Suprapubic skin (tissue), 4 donors: ENCODE results near the gene LRRC1. TPM values are rescaled to one million over a fixed set of nuclear protein-coding genes. Genes with fewer than 3 reads are reported as not detected.
"Not testable (repeated sequence)": the region's sequence is repeated elsewhere in the genome, so short reads cannot be mapped to it uniquely, and the experiment has no call there.

Experiments used
- DNase-seq, 2 donors: peaks; one replicate each; pipeline ENCODE4 v3.0.0-alpha.2; 2019; ENCODE audit warnings: low spot score in 2 of 2
- H3K27ac ChIP-seq: fragments of 200-600 bp; sonication (generic); one replicate; pipeline ENCODE4 v1.5.1; 2019
- H3K27me3 ChIP-seq: fragments of 200-600 bp; sonication (generic); one replicate; pipeline ENCODE4 v1.5.1; 2019
- H3K36me3 ChIP-seq: fragments of 200-600 bp; sonication (generic); one replicate; pipeline ENCODE4 v1.5.1; 2019
- H3K4me1 ChIP-seq: fragments of 200-600 bp; sonication (generic); one replicate; pipeline ENCODE4 v1.5.1; 2019
- H3K4me3 ChIP-seq: fragments of 200-600 bp; sonication (generic); one replicate; pipeline ENCODE4 v1.5.1; 2019; ENCODE audit warnings: mild to moderate bottlenecking
- H3K9me3 ChIP-seq: fragments of 200-600 bp; sonication (generic); one replicate; pipeline ENCODE4 v1.5.1; 2019
- EP300 ChIP-seq: sonication (generic); formaldehyde crosslinking; IDR thresholded peaks from one replicate; pipeline ENCODE4 v1.6.1; 2017; ENCODE audit warnings: antibody characterized with exemption
- POLR2A ChIP-seq, 2 donors: fragments of 450-650 bp; IDR thresholded peaks; one replicate each; pipeline ENCODE4 v1.6.1; 2017; ENCODE audit warnings: antibody characterized with exemption in 2 of 2, mild to moderate bottlenecking in 2 of 2, moderate library complexity in 2 of 2
- POLR2AphosphoS5 ChIP-seq, 3 donors: sonication (generic); formaldehyde crosslinking; IDR thresholded peaks; one replicate each; pipeline ENCODE4 v1.6.1; 2017; ENCODE audit warnings: antibody characterized with exemption in 3 of 3
- WGBS: methylation state at CpG from one replicate; pipeline ENCODE4 v1.1.5; 2018; 5-methylcytosine and 5-hydroxymethylcytosine counted together
- total RNA-seq, 4 donors: library from RNA; depleted of rRNA; stranded (reverse); fragments of >200 nt; gene quantifications; one replicate each; pipeline ENCODE4 v1.1.0, GENCODE V29; 2016
- TF ChIP-seq, protein P1 (sequence below), 2 donors: fragments of 200-600 bp in 1 of 2; fragments of 450-650 bp in 1 of 2; sonication (generic) in 1 of 2; IDR thresholded peaks; one replicate each; pipeline ENCODE4 v1.5.1; 2016 to 2019; ENCODE audit warnings: antibody characterized with exemption in 2 of 2, mild to moderate bottlenecking in 1 of 2, moderate library complexity in 1 of 2

Gene LRRC1
- total RNA-seq, 4 donors from 2014 or later, result 34.6 to 80.9 (median 42.4) TPM

DNA sequence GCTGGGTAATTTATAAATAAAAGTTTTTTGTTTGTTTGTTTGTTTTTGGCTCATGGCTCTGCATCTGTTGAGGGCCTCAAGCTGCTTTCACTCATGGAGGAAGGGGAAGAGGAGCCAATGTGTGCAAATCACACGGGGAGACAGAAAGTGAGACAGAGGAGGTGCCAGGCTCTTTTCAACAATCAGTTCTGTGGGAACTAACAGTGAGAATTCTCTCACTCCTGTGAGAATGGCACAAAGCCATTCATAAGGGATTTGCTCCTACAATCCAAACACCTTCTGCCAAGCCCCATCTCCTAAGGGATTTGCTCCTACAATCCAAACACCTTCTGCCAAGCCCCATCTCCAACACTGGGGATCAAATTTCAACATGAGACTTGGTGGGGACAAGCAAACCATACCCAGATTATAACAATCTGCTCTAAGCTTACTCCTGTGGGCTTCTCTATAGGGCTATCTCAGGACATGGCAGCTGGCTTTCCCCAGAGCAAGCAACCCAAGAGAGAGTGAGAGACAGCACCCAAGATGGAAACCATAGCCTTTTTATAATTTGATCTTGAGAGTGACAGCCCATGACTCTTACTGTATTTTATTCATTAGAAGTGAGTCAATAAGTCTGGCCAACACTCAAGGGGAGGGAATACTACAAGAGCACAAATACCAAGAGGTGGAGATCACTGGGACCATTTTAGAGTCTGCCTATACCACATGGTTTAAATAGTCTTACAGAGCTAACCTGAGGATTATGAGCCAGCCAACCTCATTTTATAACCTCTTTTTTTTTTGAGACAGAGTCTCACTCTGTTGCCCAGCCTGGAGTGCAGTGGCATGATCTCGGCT is 22.8 kb upstream of the LRRC1 start:
- H3K9me3 ChIP-seq, result no peaks in the 10 kb centered on the region
- WGBS, result 49% methylated on average over 2 of the region's 2 CpGs
- no peak overlapping the region for H3K27ac ChIP-seq
- DNase-seq, result no peak
- H3K27me3 ChIP-seq, result no peaks in the 10 kb centered on the region
- peaks cover 13% of the 10 kb centered on the region for H3K4me1 ChIP-seq
- no peaks in the 10 kb centered on the region for H3K36me3 ChIP-seq
- no peak for TF ChIP-seq POLR2AphosphoS5 (IDR thresholded peaks at IDR 0.05)
- TF ChIP-seq, protein P1, sequence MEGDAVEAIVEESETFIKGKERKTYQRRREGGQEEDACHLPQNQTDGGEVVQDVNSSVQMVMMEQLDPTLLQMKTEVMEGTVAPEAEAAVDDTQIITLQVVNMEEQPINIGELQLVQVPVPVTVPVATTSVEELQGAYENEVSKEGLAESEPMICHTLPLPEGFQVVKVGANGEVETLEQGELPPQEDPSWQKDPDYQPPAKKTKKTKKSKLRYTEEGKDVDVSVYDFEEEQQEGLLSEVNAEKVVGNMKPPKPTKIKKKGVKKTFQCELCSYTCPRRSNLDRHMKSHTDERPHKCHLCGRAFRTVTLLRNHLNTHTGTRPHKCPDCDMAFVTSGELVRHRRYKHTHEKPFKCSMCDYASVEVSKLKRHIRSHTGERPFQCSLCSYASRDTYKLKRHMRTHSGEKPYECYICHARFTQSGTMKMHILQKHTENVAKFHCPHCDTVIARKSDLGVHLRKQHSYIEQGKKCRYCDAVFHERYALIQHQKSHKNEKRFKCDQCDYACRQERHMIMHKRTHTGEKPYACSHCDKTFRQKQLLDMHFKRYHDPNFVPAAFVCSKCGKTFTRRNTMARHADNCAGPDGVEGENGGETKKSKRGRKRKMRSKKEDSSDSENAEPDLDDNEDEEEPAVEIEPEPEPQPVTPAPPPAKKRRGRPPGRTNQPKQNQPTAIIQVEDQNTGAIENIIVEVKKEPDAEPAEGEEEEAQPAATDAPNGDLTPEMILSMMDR (IDR thresholded peaks at IDR 0.05), result no peak
- TF ChIP-seq POLR2A (IDR thresholded peaks at IDR 0.05), result no peak
- TF ChIP-seq EP300, result no peak
- H3K4me3 ChIP-seq, result no peak overlapping the region

DNA sequence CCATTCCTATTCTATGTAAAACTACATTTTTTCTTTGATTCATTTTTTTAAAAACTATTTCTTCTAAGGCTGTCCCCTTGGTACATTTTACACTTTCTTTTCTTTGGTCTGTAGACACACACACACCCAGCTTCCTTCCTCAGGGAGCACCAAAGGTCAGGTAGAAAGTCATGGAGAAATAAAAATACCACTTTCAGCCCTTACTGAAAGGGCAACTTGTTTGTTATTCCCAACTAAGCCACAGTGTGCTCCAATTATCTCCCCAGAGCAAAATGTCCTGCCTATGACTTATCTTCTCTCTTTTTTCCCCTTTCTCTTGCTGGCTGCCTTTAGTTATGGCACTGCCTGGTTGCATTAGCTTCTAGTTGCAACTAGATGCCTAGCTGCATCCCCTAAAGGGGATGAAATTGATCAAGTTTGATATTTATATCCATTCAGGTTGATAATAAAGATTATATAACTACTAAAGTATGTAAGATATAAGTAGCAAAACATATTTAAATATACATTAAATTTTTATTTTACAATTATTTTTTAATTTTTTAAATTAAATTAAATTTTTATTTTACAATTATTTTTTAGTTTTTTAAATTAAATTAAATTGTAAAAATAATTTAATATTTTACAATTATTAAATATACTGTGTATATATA is 21.6 kb upstream of the LRRC1 start:
- H3K27me3 ChIP-seq, result no peaks in the 10 kb centered on the region
- H3K36me3 ChIP-seq, result no peaks in the 10 kb centered on the region
- TF ChIP-seq POLR2A (IDR thresholded peaks at IDR 0.05) (no peak), POLR2AphosphoS5 (IDR thresholded peaks at IDR 0.05) (no peak), EP300 (no peak)
- TF ChIP-seq, protein P1 (IDR thresholded peaks at IDR 0.05), result no peak
- H3K27ac ChIP-seq, result no peak overlapping the region
- no peak overlapping the region for H3K4me3 ChIP-seq
- peaks cover 13% of the 10 kb centered on the region for H3K4me1 ChIP-seq
- no peaks in the 10 kb centered on the region for H3K9me3 ChIP-seq
- no peak for DNase-seq

DNA sequence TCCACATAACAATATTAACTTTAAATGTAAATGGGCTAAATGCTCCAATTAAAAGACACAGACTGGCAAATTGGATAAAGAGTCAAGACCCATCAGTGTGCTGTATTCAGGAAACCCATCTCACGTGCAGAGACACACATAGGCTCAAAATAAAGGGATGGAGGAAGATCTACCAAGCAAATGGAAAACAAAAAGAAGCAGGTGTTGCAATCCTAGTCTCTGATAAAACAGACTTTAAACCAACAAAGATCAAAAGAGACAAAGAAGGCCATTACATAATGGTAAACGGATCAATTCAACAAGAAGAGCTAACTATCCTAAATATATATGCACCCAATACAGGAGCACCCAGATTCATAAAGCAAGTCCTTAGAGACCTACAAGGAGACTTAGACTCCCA is 18.7 kb upstream of the LRRC1 start:
- not testable (repeated sequence) for H3K9me3 ChIP-seq, H3K27ac ChIP-seq, H3K4me1 ChIP-seq, H3K36me3 ChIP-seq, H3K27me3 ChIP-seq, DNase-seq, H3K4me3 ChIP-seq
- WGBS, result 82% methylated on average over 2 of the region's 2 CpGs

DNA sequence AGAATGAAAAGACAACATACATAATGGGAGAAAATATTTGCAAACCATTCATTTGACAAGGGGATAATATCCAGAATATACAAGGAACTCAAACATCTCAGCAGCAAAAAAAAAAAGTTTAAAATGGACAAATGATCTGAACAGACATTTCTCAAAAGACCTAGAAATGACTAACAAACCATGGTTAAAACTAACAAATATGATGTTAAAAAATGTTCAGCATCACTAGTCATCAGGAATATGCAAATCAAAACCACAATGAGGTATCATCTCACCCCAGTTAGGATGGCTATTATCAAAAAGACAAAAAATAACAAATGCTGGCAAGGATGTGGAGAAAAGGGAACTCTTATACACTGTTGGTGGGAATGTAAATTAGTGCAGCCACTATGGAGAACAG is 9.8 kb upstream of the LRRC1 start:
- H3K4me1 ChIP-seq, H3K27me3 ChIP-seq, DNase-seq, H3K27ac ChIP-seq, H3K4me3 ChIP-seq, H3K36me3 ChIP-seq, H3K9me3 ChIP-seq: not testable (repeated sequence)

DNA sequence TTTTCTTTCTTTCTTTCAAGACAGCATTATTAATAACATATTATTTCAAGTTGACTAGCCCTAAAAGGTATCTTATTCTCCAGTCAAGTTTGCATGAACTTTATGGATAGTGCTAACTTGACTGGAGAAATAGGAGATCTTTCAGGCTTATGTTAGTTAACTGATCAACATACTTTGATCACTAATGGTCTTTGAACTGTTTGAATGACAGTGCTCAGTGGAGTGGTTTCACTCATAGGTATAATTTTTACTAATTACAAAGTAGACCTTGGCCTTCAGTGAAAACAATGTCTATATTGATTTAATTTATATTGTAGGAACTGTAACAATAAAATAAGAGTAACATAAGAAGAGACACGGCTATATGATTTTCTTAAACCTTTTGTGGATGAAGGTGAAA is 8.0 kb upstream of the LRRC1 start:
- peaks cover 3% of the 10 kb centered on the region for H3K9me3 ChIP-seq
- TF ChIP-seq POLR2A (IDR thresholded peaks at IDR 0.05) (no peak), POLR2AphosphoS5 (IDR thresholded peaks at IDR 0.05) (no peak), EP300 (no peak)
- TF ChIP-seq, protein P1 (IDR thresholded peaks at IDR 0.05), result no peak
- H3K27me3 ChIP-seq, result no peaks in the 10 kb centered on the region
- no peaks in the 10 kb centered on the region for H3K36me3 ChIP-seq
- no peak overlapping the region for H3K27ac ChIP-seq
- WGBS, result 96% methylated on average over 1 of the region's 1 CpG
- no peak overlapping the region for H3K4me3 ChIP-seq
- DNase-seq, result no peak
- H3K4me1 ChIP-seq, result no peaks in the 10 kb centered on the region

DNA sequence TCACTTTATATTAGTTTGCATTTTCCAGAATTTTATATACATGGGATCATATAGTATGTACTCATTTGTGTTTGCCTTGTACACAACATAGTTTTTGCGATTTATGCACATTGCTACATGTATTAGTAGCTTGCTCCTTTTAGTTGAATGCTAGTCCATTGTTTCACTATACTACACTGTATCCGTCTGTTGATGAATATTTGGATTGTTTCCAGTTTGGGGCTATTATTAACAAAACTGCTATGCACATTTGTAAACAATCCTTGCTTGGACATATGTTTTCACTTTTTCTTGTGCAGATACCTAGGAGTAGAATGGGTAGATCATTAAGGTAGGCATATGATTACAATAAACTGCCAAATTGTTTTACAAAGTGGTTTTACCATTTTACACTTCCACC is 3.9 kb upstream of the LRRC1 start:
- H3K27ac ChIP-seq, result no peak overlapping the region
- no peaks in the 10 kb centered on the region for H3K27me3 ChIP-seq

More for the DNA sequence above, 3.9 kb upstream of the LRRC1 start:
- Histone ChIP-seq H3K36me3 (no peaks in the 10 kb centered on the region), H3K4me1 (peaks cover 23% of the 10 kb centered on the region), H3K4me3 (no peak overlapping the region), H3K9me3 (no peaks in the 10 kb centered on the region)
- WGBS, result 67% methylated on average over 2 of the region's 2 CpGs
- DNase-seq, result no peak
- no peak for TF ChIP-seq POLR2AphosphoS5 (IDR thresholded peaks at IDR 0.05)
- TF ChIP-seq EP300, result no peak
- TF ChIP-seq POLR2A (IDR thresholded peaks at IDR 0.05), result no peak
- TF ChIP-seq, protein P1 (IDR thresholded peaks at IDR 0.05), result no peak
